WTC11 (cell line): ENCODE data around the gene KRT76. TPM values are rescaled to one million over a fixed set of nuclear protein-coding genes. Genes with fewer than 3 reads are reported as not detected.

ENCODE experiments used
- ATAC-seq: fragments of 200-7000 bp; cut with Tn5 transposase; 2 replicates; pipeline ENCODE4 v1.10.0; 2021; ENCODE audit warnings: mild to moderate bottlenecking, moderate library complexity
- CTCF ChIA-PET: fragments of 300-600 bp; sonication (Branson Sonifier 250); formaldehyde crosslinking; loops from one replicate; lab custom pipeline; 2021; ENCODE audit warnings: antibody characterized with exemption; lab: Charles Lee
- POLR2A ChIA-PET: fragments of 350-600 bp; sonication (Branson Sonifier 250); formaldehyde crosslinking; loops from one replicate; lab custom pipeline; 2021; ENCODE audit warnings: antibody characterized with exemption; lab: Charles Lee
- DNase-seq: peaks from one replicate; pipeline ENCODE4 v3.0.0; 2021; ENCODE audit warnings: low spot score
- H3K27ac Mint-ChIP-seq: 2 replicates; pipeline ENCODE4 v1.8.0; 2021; ENCODE audit warnings: mixed read lengths
- H3K27me3 Mint-ChIP-seq: 2 replicates; pipeline ENCODE4 v1.8.0; 2021; ENCODE audit warnings: low read depth, mild to moderate bottlenecking, moderate library complexity, mixed read lengths
- H3K36me3 Mint-ChIP-seq: 2 replicates; pipeline ENCODE4 v1.8.0; 2021; ENCODE audit warnings: mixed read lengths
- H3K4me1 Mint-ChIP-seq: 2 replicates; pipeline ENCODE4 v1.8.0; 2022; ENCODE audit warnings: mixed read lengths
- H3K4me3 Mint-ChIP-seq: 2 replicates; pipeline ENCODE4 v1.8.0; 2021; ENCODE audit warnings: mild to moderate bottlenecking, moderate library complexity, mixed read lengths
- H3K9me3 Mint-ChIP-seq: 2 replicates; pipeline ENCODE4 v1.8.0; 2021; ENCODE audit warnings: mixed read lengths
- ATF1 ChIP-seq: sonication (generic); formaldehyde crosslinking; IDR thresholded peaks from 2 replicates; pipeline ENCODE4 v1.8.1; 2023; ENCODE audit warnings: mild to moderate bottlenecking, moderate library complexity, missing genetic modification reagents
- ATF6 ChIP-seq: sonication (generic); formaldehyde crosslinking; IDR thresholded peaks from 2 replicates; pipeline ENCODE4 v1.8.1; 2023; ENCODE audit warnings: mild to moderate bottlenecking, missing genetic modification reagents
- CREB1 ChIP-seq: sonication (generic); formaldehyde crosslinking; IDR thresholded peaks from 2 replicates; pipeline ENCODE4 v1.8.0; 2023; ENCODE audit warnings: mild to moderate bottlenecking, missing genetic modification reagents
- CREM ChIP-seq: sonication (generic); formaldehyde crosslinking; IDR thresholded peaks from 2 replicates; pipeline ENCODE4 v1.8.1; 2022; ENCODE audit warnings: mild to moderate bottlenecking, missing genetic modification reagents, moderate library complexity
- ESRRA ChIP-seq: sonication (generic); formaldehyde crosslinking; IDR thresholded peaks from 2 replicates; pipeline ENCODE4 v1.8.1; 2022; ENCODE audit warnings: mild to moderate bottlenecking, missing genetic modification reagents, borderline replicate concordance
- GRHL2 ChIP-seq: fragments of 250-450 bp; sonication (Bioruptor Pico); IDR thresholded peaks from 2 replicates; pipeline ENCODE4 v1.8.0; 2022; ENCODE audit warnings: mild to moderate bottlenecking, moderate library complexity; ENCODE audit not compliant: insufficient replicate concordance, severe bottlenecking
- HMGA2 ChIP-seq: fragments of 250-450 bp; sonication (Bioruptor Pico); IDR thresholded peaks from 2 replicates; pipeline ENCODE4 v1.4.0; 2021; ENCODE audit warnings: mild to moderate bottlenecking, moderate library complexity
- IRF2 ChIP-seq: sonication (generic); formaldehyde crosslinking; IDR thresholded peaks from 2 replicates; pipeline ENCODE4 v1.8.0; 2022; ENCODE audit warnings: low read depth, missing genetic modification reagents, borderline replicate concordance
- KAT7 ChIP-seq: sonication (generic); formaldehyde crosslinking; IDR thresholded peaks from 2 replicates; pipeline ENCODE4 v1.8.1; 2023; ENCODE audit warnings: missing genetic modification reagents, mild to moderate bottlenecking, borderline replicate concordance
- NFE2L1 ChIP-seq: sonication (generic); formaldehyde crosslinking; IDR thresholded peaks from 2 replicates; pipeline ENCODE4 v1.8.1; 2023; ENCODE audit warnings: missing genetic modification reagents
- NFYB ChIP-seq: sonication (generic); formaldehyde crosslinking; conservative IDR thresholded peaks from 2 replicates; pipeline ENCODE4 v1.8.0; 2022; ENCODE audit warnings: low read depth, missing genetic modification reagents
- NR2C2 ChIP-seq: sonication (generic); formaldehyde crosslinking; IDR thresholded peaks from 2 replicates; pipeline ENCODE4 v1.8.0; 2022; ENCODE audit warnings: mild to moderate bottlenecking, missing genetic modification reagents
- NR3C1 ChIP-seq: sonication (generic); formaldehyde crosslinking; conservative IDR thresholded peaks from 2 replicates; pipeline ENCODE4 v1.8.1; 2023; ENCODE audit warnings: low read depth, mild to moderate bottlenecking, missing genetic modification reagents
- PREB ChIP-seq: sonication (generic); formaldehyde crosslinking; IDR thresholded peaks from 2 replicates; pipeline ENCODE4 v1.8.1; 2022; ENCODE audit warnings: mild to moderate bottlenecking, missing genetic modification reagents, moderate library complexity, borderline replicate concordance
- PRRX2 ChIP-seq: fragments of 250-450 bp; sonication (Bioruptor Pico); IDR thresholded peaks from 2 replicates; pipeline ENCODE4 v1.8.0; 2021; ENCODE audit warnings: mild to moderate bottlenecking
- RELA ChIP-seq: sonication (generic); formaldehyde crosslinking; IDR thresholded peaks from 2 replicates; pipeline ENCODE4 v1.8.1; 2022; ENCODE audit warnings: missing genetic modification reagents, mild to moderate bottlenecking, borderline replicate concordance
- SMAD3 ChIP-seq: sonication (generic); formaldehyde crosslinking; IDR thresholded peaks from 2 replicates; pipeline ENCODE4 v1.8.0; 2022; ENCODE audit warnings: missing genetic modification reagents, mild to moderate bottlenecking, borderline replicate concordance
- SMAD4 ChIP-seq: sonication (generic); formaldehyde crosslinking; IDR thresholded peaks from 2 replicates; pipeline ENCODE4 v1.8.0; 2022; ENCODE audit warnings: mild to moderate bottlenecking, missing genetic modification reagents
- TCF7 ChIP-seq: sonication (generic); formaldehyde crosslinking; IDR thresholded peaks from 2 replicates; pipeline ENCODE4 v1.8.0; 2022; ENCODE audit warnings: mild to moderate bottlenecking, low read depth, missing genetic modification reagents, moderate library complexity
- ZBTB43 ChIP-seq: sonication (generic); formaldehyde crosslinking; IDR thresholded peaks from 2 replicates; pipeline ENCODE4 v1.8.1; 2023; ENCODE audit warnings: mild to moderate bottlenecking, missing genetic modification reagents
- ZNF121 ChIP-seq: sonication (generic); formaldehyde crosslinking; IDR thresholded peaks from 2 replicates; pipeline ENCODE4 v1.8.0; 2023; ENCODE audit warnings: missing genetic modification reagents
- ZNF416 ChIP-seq: fragments of 250-450 bp; sonication (Bioruptor Pico); IDR thresholded peaks from 2 replicates; pipeline ENCODE4 v1.9.0; 2021; ENCODE audit warnings: mild to moderate bottlenecking, inconsistent platforms
- ZNF532 ChIP-seq: fragments of 250-450 bp; sonication (Bioruptor Pico); IDR thresholded peaks from 2 replicates; pipeline ENCODE4 v1.9.0; 2021; ENCODE audit warnings: mild to moderate bottlenecking, borderline replicate concordance
- ZNF671 ChIP-seq: fragments of 250-450 bp; sonication (Bioruptor Pico); IDR thresholded peaks from 2 replicates; pipeline ENCODE4 v1.8.0; 2021; ENCODE audit warnings: mild to moderate bottlenecking
- total RNA-seq: library from RNA; stranded (reverse); gene quantifications from 3 replicates; pipeline ENCODE4 v1.2.3, GENCODE V29; 2021

Gene KRT76
- total RNA-seq, 1 experiment from 2014 or later: not detected

GRCh38 chr12:52810554-52810953 is 33.4 kb upstream of the KRT76 start:
- peaks cover 5% of the 10 kb centered on the region for H3K4me1 Mint-ChIP-seq
- ChIA-PET CTCF (interaction anchor here (1.0 to 1.1 kb wide), 2 partner anchors 55 to 60 kb away, joined by 3 to 4 read pairs; no protein-coding TSS in a partner anchor), POLR2A (no interaction called here)
- H3K4me3 Mint-ChIP-seq: no peak overlapping the region
- no peaks in the 10 kb centered on the region for H3K9me3 Mint-ChIP-seq
- TF ChIP-seq ZNF416 (CRISPR knock-in tag) (no peak), NR2C2 (CRISPR knock-in tag) (no peak), KAT7 (CRISPR knock-in tag) (no peak), ESRRA (CRISPR knock-in tag) (no peak), ATF6 (CRISPR knock-in tag) (no peak), NFYB (no peak), IRF2 (CRISPR knock-in tag) (no peak), ZNF671 (CRISPR knock-in tag) (no peak), GRHL2 (CRISPR knock-in tag) (no peak), PRRX2 (no peak), ZNF121 (CRISPR knock-in tag) (no peak), CREM (CRISPR knock-in tag) (no peak), NFE2L1 (no peak), ATF1 (no peak), SMAD4 (no peak)
- DNase-seq: no peak
- H3K27ac Mint-ChIP-seq: no peak overlapping the region
- peaks cover 2% of the 10 kb centered on the region; the same call in 1 of the 2 replicates for H3K27me3 Mint-ChIP-seq
- ATAC-seq: no peak
- H3K36me3 Mint-ChIP-seq: no peaks in the 10 kb centered on the region

- CTCF ChIA-PET: no interaction called here
- Mint-ChIP-seq H3K4me3 (no peak overlapping the region), H3K9me3 (no peaks in the 10 kb centered on the region), H3K36me3 (no peaks in the 10 kb centered on the region), H3K27me3 (peaks cover 2% of the 10 kb centered on the region; the same call in 1 of the 2 replicates)
- TF ChIP-seq CREB1 (CRISPR knock-in tag) (no peak), NR3C1 (CRISPR knock-in tag) (no peak), RELA (CRISPR knock-in tag) (no peak), ZNF532 (CRISPR knock-in tag) (no peak), ZBTB43 (CRISPR knock-in tag) (no peak), PREB (CRISPR knock-in tag) (no peak), CREM (CRISPR knock-in tag) (no peak), HMGA2 (CRISPR knock-in tag) (no peak), SMAD3 (no peak), TCF7 (CRISPR knock-in tag) (no peak), GRHL2 (CRISPR knock-in tag) (no peak)
- TF ChIP-seq, all 79 proteins: peak for 0
- POLR2A ChIA-PET: no interaction called here
- H3K4me1 Mint-ChIP-seq: peaks cover 19% of the 10 kb centered on the region
- ATAC-seq (no peak), DNase-seq (no peak)
- no peak overlapping the region for H3K27ac Mint-ChIP-seq
Measured at GRCh38 chr12:52809166-52809565, 32.0 kb upstream of the KRT76 start.
